Activated CD8-positive, alpha-beta memory T cell treated with anti-CD3 and anti-CD28 coated beads, Interleukin-2, amount 50 U/mL, for 24 hours (primary cell): ENCODE data around the gene FTL.

Experiments
- DNase-seq: peaks from one replicate; pipeline ENCODE4 v3.0.0-alpha.2; 2020; ENCODE audit errors: extremely low read depth

FTL gene

DNA sequence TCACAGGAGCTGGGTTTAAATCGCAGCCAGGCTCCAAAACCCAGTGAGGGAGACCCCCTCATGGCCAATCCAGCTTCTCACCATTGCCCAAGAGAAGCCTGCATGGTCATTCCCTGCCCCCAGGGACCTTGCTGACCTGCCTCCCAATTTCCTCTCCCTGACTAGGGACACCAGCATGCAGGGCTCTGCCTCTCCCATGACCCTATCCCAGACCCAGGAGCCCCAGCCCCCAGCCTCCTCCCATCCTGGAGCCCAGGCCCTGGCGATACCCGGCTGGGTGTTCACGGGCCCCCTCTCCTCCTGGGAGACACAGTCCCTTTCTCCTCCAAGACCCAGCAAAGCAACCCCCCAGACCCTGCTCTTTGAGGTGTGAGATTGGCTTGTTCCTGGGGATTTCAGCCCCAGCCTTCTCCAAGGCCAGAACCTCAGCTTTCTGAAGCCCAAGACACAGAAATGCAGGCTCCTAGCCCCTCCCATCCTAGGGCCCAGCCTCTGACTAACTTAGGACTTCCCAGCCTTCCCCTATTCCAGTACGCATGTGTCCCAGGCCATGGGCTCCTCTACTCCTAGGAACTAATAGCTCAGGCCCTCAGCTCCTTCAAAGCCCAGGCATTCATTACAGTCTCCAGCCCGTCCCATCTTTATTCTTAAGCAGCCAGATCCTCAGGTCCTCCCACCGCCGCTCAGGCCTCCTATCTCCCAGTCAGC is 26.9 kb downstream of the FTL start:
- no peak for DNase-seq

DNA sequence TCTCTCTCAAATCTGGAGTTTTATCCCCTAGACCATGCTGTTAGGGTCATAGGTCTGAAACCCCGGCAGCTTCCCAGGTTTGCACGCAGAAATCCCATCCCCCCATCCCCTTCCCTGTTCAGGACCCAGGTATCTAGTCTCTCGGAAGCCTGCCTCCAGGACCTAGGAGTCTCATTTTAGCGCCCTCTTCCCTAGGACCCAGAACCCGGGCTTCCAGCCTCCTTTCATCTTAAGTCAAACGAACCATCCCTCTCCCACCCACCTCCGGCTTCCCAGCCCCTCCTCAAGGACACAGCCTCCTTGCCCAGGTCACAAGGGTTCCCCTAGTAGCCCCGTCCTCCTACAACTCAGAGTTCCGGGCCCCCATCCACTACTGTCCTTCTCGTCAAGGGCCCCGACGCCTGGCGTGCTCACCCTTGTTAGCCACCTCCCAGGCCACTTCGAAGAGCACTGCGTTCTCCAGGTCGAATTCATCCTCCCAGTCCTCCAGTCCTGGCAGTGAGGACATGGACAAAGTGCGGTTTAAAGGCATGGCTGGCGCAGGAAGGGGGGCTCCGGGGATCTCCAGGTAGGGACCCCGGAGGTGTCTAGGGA is 27.6 kb downstream of the FTL start:
- no peak for DNase-seq

DNA sequence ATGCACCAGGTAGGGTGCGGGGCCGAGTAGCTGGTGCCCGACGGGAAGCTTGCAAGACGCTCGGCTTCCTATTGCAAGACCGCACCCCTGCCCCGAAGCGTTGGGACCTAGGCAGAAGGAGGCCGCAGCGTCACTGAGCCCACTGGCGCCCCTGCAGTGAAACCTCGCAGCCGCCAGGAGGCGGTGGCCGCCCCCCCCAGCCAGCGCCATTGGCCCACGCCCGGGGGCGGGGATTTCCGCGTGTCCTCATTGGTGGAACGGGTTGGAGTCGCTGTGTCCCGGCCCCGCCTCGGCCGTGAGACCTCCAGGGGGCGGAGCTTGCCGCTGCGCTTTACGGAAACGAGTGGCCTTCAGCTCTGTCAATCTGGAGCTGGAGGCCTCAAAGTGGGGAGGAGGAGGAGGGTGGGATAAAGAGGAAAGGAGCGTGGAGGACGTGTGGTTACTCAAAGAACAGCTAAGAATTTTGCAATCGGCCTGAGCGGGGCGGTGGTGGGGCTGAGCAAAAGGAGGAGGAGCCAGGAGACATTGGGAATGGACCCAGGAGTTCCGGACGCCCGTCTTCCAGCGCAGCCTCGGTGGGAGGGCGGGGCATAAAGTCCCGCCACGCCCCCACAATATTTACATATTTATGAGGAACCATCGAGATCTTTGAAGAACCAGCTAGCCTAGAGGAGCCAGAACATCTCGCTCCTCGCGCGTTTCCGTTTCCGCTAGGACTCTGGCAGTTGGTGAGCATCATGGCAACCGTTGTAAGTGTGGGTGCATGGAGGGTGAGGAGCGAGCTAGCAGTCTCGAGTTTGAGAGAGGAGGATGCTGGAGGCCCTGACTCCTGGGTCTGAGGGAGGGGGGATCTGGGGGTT is 28.3 kb downstream of the FTL start, which contains the start of the genes GYS1 and RUVBL2:
Gene GYS1 (minus strand): TSS at position 135 of the 860 bp plus-strand sequence. CDS start 197 bp downstream, outside the sequence.
Gene RUVBL2 (plus strand): TSS at position 713 of the 860 bp plus-strand sequence. CDS start 25 bp downstream, at position 738.
- peak; percentile 98 for DNase-seq

DNA sequence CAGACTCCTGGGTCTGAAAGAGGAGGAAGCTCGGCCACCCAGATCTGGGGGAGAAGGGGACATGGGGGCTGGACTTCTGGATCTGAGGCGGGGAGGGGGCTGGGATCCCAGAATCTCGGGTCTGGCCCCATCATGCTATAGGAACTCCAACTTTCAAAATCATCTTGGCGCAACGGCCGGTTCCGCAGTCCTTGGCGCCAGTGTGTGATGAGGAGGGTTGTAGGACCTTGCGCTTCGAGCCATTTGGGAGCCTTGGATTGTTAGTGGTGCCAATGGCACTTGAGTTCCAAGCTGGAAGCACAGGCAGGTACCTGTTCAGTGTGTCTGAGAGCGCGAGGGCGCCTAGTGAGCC is 28.9 kb downstream of the FTL start:
- no peak for DNase-seq

DNA sequence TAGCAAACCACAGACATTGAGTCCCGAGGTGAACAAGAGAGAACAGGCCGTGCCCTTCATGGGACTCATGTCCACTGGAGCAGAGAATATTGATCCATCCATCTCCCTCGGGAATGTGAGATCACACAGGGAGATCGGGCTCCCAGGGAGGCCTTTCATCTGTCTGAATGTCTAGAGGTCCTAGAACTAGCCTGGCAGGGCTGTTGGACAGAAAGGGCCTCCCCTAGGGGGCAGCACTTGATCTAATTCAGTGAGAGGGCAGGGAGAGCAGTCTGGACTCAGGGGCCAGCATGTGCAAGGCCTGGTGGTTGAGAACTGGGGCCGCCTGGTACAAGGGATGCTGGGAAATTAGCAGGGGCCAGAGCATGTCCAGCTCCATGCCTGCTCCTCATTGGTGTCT is 32.9 kb downstream of the FTL start:
- DNase-seq = no peak

DNA sequence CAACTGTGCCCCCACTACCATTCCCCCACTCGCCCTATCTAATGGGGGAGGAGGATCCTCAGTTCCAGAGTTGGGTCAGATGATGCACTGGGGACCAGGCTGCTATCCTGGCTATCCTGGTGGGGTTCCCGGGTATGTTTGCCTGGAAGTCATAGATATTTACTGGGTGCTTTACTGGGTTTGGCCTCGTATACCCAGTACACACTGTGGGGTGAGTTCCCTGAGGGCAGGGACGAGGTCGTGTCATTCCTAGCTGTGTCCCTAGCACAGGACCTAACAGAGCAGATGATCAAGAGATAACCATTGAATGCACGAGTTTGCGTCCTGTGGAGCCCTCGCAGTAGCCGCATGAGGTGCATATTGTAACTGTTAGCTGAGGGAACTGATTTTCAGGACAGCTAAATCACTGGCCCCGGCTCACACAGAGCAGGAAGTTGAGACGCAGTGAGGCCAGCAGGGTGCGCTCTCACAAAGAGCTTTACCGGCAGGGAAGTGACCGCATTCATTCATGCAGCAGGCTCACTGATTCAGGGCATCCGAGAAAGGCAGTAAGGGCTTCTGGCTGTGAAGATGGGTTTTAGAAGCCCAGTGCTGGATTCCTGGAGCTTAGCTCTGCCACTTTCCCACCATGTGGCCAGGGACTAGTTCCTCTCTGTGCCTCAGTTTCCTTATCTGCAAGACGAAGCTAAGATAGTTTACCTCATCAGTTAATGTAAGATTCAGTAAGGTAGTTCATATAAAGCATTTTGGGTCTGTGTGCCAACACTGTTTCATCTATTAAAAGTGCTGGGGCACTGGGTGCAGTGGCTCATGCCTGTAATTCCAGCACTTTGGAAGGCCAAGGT is 34.6 kb downstream of the FTL start:
- peak; percentile 45 for DNase-seq

DNA sequence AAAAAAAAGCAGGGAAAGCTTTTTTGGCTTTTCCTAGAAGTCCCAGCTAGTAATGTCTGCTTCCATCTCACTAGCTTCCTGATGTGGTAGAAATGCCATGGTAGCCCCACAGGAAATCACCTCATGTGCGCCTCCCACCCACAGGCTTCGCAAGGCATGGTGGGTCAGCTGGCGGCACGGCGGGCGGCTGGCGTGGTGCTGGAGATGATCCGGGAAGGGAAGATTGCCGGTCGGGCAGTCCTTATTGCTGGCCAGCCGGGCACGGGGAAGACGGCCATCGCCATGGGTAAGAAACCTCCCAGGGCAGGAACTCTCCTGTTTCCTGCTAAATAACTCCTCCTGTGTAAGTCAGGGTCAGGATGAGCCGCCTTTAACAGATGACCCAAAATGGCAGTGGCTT is 39.0 kb downstream of the FTL start:
- DNase-seq = no peak

DNA sequence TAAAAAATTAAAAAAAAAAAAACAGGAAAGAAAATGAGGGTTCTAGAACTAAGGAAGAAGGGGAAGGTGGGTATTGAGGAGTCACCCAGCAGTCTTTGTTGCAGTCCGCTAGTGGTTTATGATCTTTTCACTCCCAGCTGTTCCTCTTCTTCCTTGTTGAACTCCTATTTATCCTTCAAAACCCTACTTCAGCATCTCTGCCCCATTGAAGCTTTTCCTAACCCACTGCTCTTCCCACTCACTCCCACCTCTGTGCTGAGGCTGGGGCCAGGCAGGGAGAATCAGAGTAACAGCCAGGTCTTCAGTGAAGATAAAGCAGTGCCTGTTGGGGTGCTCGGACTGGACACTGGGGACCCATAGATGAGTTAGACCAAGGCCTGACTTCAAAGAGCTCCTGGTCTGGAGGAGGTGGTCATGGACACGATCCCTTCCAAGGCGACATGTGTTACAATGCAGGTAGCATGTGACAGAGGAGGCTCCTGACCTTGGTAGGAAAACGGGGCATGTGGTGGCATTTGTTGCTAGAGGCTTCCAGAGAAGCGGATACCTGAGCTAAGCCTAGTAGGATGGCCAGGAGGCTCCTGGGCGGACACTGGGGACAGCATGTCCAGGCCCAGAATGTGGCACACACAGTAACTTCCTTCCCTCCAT is 40.0 kb downstream of the FTL start:
- no peak for DNase-seq

DNA sequence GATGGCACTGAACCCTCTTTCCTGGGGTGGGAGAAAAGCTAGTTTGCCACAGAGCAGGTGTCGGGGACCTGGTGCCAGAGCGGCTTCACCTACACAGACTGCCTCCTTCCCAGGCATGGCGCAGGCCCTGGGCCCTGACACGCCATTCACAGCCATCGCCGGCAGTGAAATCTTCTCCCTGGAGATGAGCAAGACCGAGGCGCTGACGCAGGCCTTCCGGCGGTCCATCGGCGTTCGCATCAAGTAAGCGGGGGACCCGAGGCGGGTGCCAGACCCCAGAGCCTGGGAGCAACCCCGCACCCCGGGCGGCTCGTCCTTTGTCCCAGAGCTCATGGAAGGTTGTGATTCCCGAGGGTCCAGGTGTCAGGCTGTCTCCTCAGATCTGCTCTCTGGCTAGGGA is 41.8 kb downstream of the FTL start:
- DNase-seq = no peak

DNA sequence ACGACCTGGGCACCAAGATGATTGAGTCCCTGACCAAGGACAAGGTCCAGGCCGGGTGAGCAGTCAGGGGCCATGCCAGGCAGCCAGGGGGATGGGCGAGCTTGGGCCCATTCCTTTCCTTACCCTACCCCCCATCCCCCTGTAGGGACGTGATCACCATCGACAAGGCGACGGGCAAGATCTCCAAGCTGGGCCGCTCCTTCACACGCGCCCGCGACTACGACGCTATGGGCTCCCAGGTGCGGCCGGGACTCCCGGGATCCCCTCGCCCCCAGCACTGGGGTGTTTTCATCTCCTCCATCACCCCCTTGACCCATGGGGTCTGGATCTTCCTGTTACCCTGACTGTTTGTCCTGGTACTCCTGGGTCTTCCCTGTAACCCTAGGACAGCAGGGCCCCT is 44.7 kb downstream of the FTL start:
- DNase-seq = no peak

DNA sequence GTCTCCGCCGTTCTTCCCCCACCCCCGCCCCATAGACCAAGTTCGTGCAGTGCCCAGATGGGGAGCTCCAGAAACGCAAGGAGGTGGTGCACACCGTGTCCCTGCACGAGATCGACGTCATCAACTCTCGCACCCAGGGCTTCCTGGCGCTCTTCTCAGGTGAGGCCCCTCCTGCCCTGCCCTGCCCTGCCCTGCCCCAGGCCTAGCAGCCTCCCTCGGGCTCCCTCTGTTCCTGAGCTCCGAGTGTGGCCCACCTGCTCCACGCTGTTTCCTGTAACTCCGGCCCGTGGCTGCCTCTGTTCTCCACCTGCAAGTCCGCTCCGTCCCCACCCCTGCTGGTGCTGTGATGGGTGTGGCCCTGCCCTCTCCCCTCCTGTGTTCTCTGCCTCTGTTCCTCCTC is 45.3 kb downstream of the FTL start:
- DNase-seq = no peak

DNA sequence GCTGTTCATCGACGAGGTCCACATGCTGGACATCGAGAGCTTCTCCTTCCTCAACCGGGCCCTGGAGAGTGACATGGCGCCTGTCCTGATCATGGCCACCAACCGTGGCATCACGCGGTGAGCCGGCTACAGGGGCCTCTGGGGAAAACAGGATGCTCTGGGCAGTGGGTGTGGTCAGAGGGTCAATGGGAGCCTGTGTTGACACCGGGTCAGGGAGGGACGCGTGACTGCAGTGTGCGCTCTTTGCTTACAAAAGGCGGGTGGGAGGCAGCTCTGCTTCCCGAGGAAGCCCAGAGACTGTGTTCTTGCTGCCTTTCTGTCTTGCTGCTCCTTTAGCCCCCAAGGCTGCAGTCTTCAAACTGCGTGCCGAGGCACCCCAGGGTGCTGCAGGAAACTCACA is 46.1 kb downstream of the FTL start:
- no peak for DNase-seq

DNA sequence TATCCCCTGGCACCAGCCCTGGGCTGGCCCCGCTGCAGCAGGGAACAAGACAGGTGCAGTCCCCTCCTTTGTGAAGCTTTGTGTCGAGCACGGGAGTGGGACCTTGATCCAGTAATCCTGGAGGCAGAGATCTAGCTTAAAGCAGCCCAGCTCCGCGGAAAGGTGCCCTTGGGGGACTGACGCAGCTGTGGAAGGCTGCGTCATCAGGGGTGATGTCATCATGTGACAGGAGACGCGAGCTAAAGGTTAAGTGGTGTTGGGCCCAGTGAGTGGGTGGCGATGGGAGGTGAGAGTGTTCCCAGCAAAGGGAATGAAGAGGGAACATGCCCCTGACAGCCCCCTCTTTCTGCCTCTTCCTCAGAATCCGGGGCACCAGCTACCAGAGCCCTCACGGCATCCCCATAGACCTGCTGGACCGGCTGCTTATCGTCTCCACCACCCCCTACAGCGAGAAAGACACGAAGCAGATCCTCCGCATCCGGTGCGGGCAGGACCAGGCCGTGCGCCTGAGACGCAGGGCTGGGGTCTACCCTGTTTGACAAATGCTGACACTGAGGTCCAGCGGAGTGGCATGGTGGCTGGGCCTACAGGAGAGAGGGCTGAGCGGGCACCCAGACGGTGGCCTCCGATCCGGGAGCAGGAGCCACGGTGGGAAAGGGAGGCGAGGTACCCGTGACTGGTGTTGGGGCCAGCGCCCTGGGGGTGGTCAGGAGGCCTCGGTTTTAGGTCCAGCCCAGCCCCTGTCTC is 49.2 kb downstream of the FTL start:
- no peak for DNase-seq

DNA sequence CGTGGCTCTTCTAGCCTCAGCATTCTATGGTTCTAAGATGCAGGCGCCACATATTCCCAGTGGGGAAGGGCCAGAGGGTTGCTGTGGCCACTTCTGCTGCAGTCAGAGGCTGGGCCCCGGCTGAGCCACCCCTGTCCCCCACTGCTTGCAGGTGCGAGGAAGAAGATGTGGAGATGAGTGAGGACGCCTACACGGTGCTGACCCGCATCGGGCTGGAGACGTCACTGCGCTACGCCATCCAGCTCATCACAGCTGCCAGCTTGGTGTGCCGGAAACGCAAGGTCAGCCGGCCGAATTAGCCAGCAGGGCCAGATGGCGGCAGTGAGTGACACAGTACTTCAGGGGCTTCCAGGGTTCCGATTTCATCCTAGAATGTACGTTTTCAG is 49.8 kb downstream of the FTL start:
- no peak for DNase-seq

DNA sequence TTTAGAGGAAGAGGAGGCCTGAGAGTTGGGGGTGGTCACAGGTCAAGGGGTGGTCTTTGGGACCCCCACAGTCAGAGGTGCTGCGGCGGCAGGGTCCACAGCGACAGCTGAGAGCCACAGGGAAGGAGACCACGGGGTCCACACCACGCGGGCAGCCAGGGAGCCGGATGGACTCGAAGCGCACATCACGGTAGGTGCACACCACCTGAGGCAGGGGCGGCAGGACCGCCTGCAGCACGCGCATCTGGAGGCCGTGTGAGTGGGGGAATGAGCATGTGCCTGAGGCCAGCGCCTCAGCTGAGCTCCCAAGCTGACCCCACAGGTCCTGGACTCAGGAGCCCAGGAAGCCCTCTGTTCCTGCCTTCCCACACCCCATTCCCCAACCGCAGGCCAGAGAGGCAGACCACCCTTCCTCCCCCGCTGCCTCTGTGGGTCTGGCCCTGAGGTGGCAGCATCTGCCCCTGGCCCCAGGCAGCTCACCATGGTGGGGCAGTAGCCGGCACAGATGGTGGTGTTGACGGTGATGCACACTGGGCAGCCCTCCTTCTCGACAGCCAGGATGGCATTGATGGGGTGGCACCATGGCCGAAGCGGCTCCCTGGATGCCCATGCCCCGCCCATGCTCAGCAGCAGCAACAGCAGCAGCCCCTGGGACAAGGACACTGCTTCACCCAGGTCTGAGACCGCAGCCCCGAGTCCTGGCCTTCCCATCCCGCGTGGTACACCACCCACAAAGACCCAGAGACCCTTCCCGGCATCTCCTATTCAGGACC is 51.1 kb downstream of the FTL start:
- no peak for DNase-seq
